Measurements from ENCODE around the gene FZD10. TPM values are rescaled to one million over a fixed set of nuclear protein-coding genes. Genes with fewer than 3 reads are reported as not detected.

Gene FZD10
- total RNA-seq, 6 donors from 2014 or later, result 0.46 to 2.6 (median 1.1) TPM; not detected in 1

- Histone ChIP-seq H3K4me1 (no peaks in the 10 kb centered on the region), H3K36me3 (no peaks in the 10 kb centered on the region), H3K27ac (no peak overlapping the region), H3K4me3 (no peak overlapping the region), H3K9me3 (peaks cover 0 to 6% (median 0%) of the 10 kb centered on the region in 4 donors), H3K27me3 (no peaks in the 10 kb centered on the region)
- no peak for DNase-seq
- peak in 1 of 2 donors; percentile 19 for ATAC-seq (ENCODE audit: low FRiP score in 2 of 2)
- WGBS, 2 donors, result 90 to 91% methylated on average over 24 to 30 of the region's 30 CpGs
- TF ChIP-seq, protein P1, sequence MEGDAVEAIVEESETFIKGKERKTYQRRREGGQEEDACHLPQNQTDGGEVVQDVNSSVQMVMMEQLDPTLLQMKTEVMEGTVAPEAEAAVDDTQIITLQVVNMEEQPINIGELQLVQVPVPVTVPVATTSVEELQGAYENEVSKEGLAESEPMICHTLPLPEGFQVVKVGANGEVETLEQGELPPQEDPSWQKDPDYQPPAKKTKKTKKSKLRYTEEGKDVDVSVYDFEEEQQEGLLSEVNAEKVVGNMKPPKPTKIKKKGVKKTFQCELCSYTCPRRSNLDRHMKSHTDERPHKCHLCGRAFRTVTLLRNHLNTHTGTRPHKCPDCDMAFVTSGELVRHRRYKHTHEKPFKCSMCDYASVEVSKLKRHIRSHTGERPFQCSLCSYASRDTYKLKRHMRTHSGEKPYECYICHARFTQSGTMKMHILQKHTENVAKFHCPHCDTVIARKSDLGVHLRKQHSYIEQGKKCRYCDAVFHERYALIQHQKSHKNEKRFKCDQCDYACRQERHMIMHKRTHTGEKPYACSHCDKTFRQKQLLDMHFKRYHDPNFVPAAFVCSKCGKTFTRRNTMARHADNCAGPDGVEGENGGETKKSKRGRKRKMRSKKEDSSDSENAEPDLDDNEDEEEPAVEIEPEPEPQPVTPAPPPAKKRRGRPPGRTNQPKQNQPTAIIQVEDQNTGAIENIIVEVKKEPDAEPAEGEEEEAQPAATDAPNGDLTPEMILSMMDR (IDR thresholded peaks at IDR 0.05), result no peak
- TF ChIP-seq POLR2AphosphoS5 (IDR thresholded peaks at IDR 0.05), result no peak
- no peak for TF ChIP-seq EP300 (IDR thresholded peaks at IDR 0.05)
- no peak for TF ChIP-seq POLR2A (IDR thresholded peaks at IDR 0.05)
These were observed 23.5 kb downstream of the FZD10 start for GRCh38 chr12:130185455-130186391.

- Histone ChIP-seq H3K4me1 (no peaks in the 10 kb centered on the region), H3K9me3 (peaks cover 0 to 2% (median 0%) of the 10 kb centered on the region in 4 donors), H3K4me3 (no peak overlapping the region), H3K27ac (no peak overlapping the region), H3K36me3 (no peaks in the 10 kb centered on the region), H3K27me3 (no peaks in the 10 kb centered on the region)
- no peak for TF ChIP-seq EP300 (IDR thresholded peaks at IDR 0.05)
- no peak for TF ChIP-seq POLR2AphosphoS5 (IDR thresholded peaks at IDR 0.05)
- TF ChIP-seq, protein P1 (IDR thresholded peaks at IDR 0.05), result no peak
- TF ChIP-seq POLR2A (IDR thresholded peaks at IDR 0.05), result no peak
- ATAC-seq (ENCODE audit: low FRiP score in 2 of 2) (no peak), DNase-seq (no peak)
- WGBS, 2 donors, result 29 to 42% methylated on average over 13 of the region's 13 CpGs
These were observed 24.5 kb downstream of the FZD10 start for GRCh38 chr12:130186651-130187268.

- H3K27me3 ChIP-seq, result no peaks in the 10 kb centered on the region
- 64 to 65% methylated on average over 19 of the region's 19 CpGs for WGBS, 2 donors
- H3K4me1 ChIP-seq, result no peaks in the 10 kb centered on the region
- ATAC-seq (ENCODE audit: low FRiP score in 2 of 2) (peak in 1 of 2 donors; percentile 6), DNase-seq (no peak)
- TF ChIP-seq POLR2A (IDR thresholded peaks at IDR 0.05), result no peak
- TF ChIP-seq, protein P1 (IDR thresholded peaks at IDR 0.05), result no peak
- no peak for TF ChIP-seq EP300 (IDR thresholded peaks at IDR 0.05)
- TF ChIP-seq POLR2AphosphoS5 (IDR thresholded peaks at IDR 0.05), result no peak
- no peaks in the 10 kb centered on the region for H3K36me3 ChIP-seq
- H3K4me3 ChIP-seq, result no peak overlapping the region
- H3K27ac ChIP-seq, result no peak overlapping the region
- H3K9me3 ChIP-seq, result no peaks in the 10 kb centered on the region
These were observed 30.5 kb downstream of the FZD10 start for GRCh38 chr12:130192642-130193345.

GRCh38 chr12:130194154-130194553 is 31.9 kb downstream of the FZD10 start:
- no peaks in the 10 kb centered on the region for H3K27me3 ChIP-seq
- no peaks in the 10 kb centered on the region for H3K36me3 ChIP-seq
- H3K9me3 ChIP-seq, result no peaks in the 10 kb centered on the region
- no peak overlapping the region for H3K27ac ChIP-seq
- DNase-seq (no peak), ATAC-seq (ENCODE audit: low FRiP score in 2 of 2) (no peak)
- TF ChIP-seq EP300 (IDR thresholded peaks at IDR 0.05) (no peak), POLR2AphosphoS5 (IDR thresholded peaks at IDR 0.05) (no peak), POLR2A (IDR thresholded peaks at IDR 0.05) (no peak)
- TF ChIP-seq, protein P1 (IDR thresholded peaks at IDR 0.05), result no peak
- no peaks in the 10 kb centered on the region for H3K4me1 ChIP-seq
- WGBS, 2 donors, result 39 to 45% methylated on average over 10 of the region's 10 CpGs
- no peak overlapping the region for H3K4me3 ChIP-seq

All from upper lobe of left lung (tissue), 6 donors.